ENCODE results near the gene LDB1.

DNA sequence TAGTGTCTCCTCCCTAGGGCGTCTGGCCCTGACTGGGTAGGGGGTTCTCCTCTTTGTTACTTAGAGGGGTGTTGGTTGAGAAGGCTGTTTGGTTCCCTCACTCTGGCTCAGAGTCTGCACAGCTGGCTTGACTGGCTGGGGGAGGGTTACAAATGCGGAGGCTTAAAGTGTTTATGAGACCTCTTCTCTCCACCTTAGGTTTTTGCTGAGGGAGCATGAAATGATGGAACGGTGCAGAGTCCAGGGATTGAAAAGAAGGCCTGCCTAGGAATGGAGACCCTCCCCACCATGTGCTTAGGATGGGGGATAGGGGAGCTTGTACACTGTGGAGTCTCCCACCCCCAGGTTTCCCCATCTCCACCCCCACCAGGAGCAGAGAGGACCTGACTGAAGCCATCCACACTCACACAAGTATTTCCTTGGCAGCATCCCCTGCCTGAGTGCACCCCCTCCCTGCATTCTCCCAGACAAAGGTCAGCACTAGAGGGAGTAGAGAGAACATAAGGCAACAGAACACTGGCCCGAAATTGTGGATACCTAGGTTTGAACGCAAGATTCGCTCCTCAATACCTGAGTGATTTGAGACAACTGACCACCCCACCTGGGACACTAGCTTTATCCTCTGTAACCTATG lies 1.7 kb upstream of the LDB1 start:
- TF ChIP-seq TCF12 (IDR thresholded peaks at IDR 0.05; ENCODE audit: low read depth) = no peak
- no peak for TF ChIP-seq CREB1 (IDR thresholded peaks at IDR 0.05; ENCODE audit: low read depth)
- no peak for TF ChIP-seq EP300 (IDR thresholded peaks at IDR 0.05; ENCODE audit: borderline replicate concordance)
- TF ChIP-seq RAD21 (IDR thresholded peaks at IDR 0.05; ENCODE audit: low read depth) = no peak
- TF ChIP-seq FOXM1 (IDR thresholded peaks at IDR 0.05; ENCODE audit: borderline replicate concordance, low read depth) = no peak
- TF ChIP-seq, protein P1, sequence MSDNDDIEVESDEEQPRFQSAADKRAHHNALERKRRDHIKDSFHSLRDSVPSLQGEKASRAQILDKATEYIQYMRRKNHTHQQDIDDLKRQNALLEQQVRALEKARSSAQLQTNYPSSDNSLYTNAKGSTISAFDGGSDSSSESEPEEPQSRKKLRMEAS (IDR thresholded peaks at IDR 0.05) = no peak
- no peak for TF ChIP-seq CEBPB (IDR thresholded peaks at IDR 0.05)
- TF ChIP-seq, protein P2, sequence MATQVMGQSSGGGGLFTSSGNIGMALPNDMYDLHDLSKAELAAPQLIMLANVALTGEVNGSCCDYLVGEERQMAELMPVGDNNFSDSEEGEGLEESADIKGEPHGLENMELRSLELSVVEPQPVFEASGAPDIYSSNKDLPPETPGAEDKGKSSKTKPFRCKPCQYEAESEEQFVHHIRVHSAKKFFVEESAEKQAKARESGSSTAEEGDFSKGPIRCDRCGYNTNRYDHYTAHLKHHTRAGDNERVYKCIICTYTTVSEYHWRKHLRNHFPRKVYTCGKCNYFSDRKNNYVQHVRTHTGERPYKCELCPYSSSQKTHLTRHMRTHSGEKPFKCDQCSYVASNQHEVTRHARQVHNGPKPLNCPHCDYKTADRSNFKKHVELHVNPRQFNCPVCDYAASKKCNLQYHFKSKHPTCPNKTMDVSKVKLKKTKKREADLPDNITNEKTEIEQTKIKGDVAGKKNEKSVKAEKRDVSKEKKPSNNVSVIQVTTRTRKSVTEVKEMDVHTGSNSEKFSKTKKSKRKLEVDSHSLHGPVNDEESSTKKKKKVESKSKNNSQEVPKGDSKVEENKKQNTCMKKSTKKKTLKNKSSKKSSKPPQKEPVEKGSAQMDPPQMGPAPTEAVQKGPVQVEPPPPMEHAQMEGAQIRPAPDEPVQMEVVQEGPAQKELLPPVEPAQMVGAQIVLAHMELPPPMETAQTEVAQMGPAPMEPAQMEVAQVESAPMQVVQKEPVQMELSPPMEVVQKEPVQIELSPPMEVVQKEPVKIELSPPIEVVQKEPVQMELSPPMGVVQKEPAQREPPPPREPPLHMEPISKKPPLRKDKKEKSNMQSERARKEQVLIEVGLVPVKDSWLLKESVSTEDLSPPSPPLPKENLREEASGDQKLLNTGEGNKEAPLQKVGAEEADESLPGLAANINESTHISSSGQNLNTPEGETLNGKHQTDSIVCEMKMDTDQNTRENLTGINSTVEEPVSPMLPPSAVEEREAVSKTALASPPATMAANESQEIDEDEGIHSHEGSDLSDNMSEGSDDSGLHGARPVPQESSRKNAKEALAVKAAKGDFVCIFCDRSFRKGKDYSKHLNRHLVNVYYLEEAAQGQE (IDR thresholded peaks at IDR 0.05; ENCODE audit: low read depth) = no peak
- TF ChIP-seq NFIC (IDR thresholded peaks at IDR 0.05) = no peak
- TF ChIP-seq YY1 (IDR thresholded peaks at IDR 0.05; ENCODE audit: low read depth) = no peak
- TF ChIP-seq TAF1 (IDR thresholded peaks at IDR 0.05; ENCODE audit: low read depth) = no peak
- TF ChIP-seq EGR1 (IDR thresholded peaks at IDR 0.05) = no peak
- TF ChIP-seq, protein P3, sequence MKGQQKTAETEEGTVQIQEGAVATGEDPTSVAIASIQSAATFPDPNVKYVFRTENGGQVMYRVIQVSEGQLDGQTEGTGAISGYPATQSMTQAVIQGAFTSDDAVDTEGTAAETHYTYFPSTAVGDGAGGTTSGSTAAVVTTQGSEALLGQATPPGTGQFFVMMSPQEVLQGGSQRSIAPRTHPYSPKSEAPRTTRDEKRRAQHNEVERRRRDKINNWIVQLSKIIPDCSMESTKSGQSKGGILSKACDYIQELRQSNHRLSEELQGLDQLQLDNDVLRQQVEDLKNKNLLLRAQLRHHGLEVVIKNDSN (IDR thresholded peaks at IDR 0.05) = no peak
- no peak for TF ChIP-seq ZBTB7A (IDR thresholded peaks at IDR 0.05; ENCODE audit: low read depth)

Data from Ishikawa (cell line).